ENCODE measurements around the gene PPY.
"Not testable (repeated sequence)": the region's sequence is repeated elsewhere in the genome, so short reads cannot be mapped to it uniquely, and the experiment has no call there.

- TF ChIP-seq POLR2A, CTCF, EP300 (IDR thresholded peaks at IDR 0.05): not testable (repeated sequence)
Observed at GRCh38 chr17:43972444-43973212, 30.4 kb upstream of the PPY start.
